PFSK-1 (cell line): ENCODE measurements around the gene LARP4B.

ENCODE experiments used
- POLR2AphosphoS5 ChIP-seq: IDR thresholded peaks from 2 replicates; pipeline ENCODE4 v1.6.1; 2012; ENCODE audit warnings: low read depth, mild to moderate bottlenecking, control low read depth, low read length, moderate library complexity
- TAF1 ChIP-seq: IDR thresholded peaks from 2 replicates; pipeline ENCODE4 v1.6.1; 2012; ENCODE audit warnings: low read length, control low read depth, borderline replicate concordance; ENCODE audit not compliant: insufficient read depth
- TF ChIP-seq, protein P1 (sequence below), 2 experiments: IDR thresholded peaks; 2 replicates each; pipeline versions ENCODE4 v1.6.1 to v1.8.0; 2011 to 2012; ENCODE audit warnings: low read depth in 2 of 2, low read length in 2 of 2, control low read depth in 1 of 2, inconsistent platforms in 1 of 2, mild to moderate bottlenecking in 1 of 2, moderate library complexity in 1 of 2; ENCODE audit not compliant: insufficient read depth in 1 of 2

DNA sequence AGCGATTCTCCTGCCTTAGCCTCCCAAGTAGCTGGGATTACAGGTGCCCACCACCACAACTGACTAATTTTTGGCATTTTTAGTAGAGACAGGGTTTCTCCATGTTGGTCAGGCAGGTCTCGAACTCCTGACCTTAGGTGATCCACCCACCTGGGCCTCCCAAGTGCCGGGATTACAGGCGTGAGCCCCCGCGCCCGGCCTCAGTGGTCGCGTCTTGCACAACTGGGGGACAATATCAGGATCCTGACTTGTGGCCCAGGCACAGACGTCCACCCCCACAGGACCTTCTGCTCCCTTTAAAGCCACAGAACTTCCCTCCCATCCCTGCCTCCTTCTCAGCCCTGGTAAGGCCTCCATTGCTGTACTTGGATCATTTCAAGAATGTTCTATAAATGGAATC is 16.8 kb upstream of the LARP4B start:
- TF ChIP-seq TAF1 (no peak), POLR2AphosphoS5 (no peak)
- TF ChIP-seq, protein P1, sequence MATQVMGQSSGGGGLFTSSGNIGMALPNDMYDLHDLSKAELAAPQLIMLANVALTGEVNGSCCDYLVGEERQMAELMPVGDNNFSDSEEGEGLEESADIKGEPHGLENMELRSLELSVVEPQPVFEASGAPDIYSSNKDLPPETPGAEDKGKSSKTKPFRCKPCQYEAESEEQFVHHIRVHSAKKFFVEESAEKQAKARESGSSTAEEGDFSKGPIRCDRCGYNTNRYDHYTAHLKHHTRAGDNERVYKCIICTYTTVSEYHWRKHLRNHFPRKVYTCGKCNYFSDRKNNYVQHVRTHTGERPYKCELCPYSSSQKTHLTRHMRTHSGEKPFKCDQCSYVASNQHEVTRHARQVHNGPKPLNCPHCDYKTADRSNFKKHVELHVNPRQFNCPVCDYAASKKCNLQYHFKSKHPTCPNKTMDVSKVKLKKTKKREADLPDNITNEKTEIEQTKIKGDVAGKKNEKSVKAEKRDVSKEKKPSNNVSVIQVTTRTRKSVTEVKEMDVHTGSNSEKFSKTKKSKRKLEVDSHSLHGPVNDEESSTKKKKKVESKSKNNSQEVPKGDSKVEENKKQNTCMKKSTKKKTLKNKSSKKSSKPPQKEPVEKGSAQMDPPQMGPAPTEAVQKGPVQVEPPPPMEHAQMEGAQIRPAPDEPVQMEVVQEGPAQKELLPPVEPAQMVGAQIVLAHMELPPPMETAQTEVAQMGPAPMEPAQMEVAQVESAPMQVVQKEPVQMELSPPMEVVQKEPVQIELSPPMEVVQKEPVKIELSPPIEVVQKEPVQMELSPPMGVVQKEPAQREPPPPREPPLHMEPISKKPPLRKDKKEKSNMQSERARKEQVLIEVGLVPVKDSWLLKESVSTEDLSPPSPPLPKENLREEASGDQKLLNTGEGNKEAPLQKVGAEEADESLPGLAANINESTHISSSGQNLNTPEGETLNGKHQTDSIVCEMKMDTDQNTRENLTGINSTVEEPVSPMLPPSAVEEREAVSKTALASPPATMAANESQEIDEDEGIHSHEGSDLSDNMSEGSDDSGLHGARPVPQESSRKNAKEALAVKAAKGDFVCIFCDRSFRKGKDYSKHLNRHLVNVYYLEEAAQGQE (IDR thresholded peaks at IDR 0.05; ENCODE audit: insufficient read depth in 1 of 2, low read depth in 2 of 2, low read length in 2 of 2): no peak
